K562 (cell line): ENCODE measurements around the gene COQ8B. TPM values are rescaled to one million over a fixed set of nuclear protein-coding genes. Genes with fewer than 3 reads are reported as not detected.

ENCODE experiments used
- BCL6 ChIP-seq: fragments of 250-450 bp; sonication (Bioruptor Pico); IDR thresholded peaks from 2 replicates; pipeline ENCODE4 v1.4.0; 2020
- BHLHE40 ChIP-seq: IDR thresholded peaks from 2 replicates; pipeline ENCODE4 v1.6.1; 2011; ENCODE audit warnings: low read length, improper control_type of control experiment
- CBX5 ChIP-seq: IDR thresholded peaks from 2 replicates; pipeline ENCODE4 v1.6.1; 2014; ENCODE audit warnings: low read depth, borderline replicate concordance
- FOXM1 ChIP-seq, 2 experiments: fragments of 450-650 bp in 1 of 2; sonication (generic) in 1 of 2; formaldehyde crosslinking in 1 of 2; IDR thresholded peaks; 2 replicates each; pipeline versions ENCODE4 v1.6.1 to v1.9.0; 2017 to 2022; ENCODE audit warnings: low read depth in 2 of 2, mild to moderate bottlenecking in 2 of 2, missing genetic modification reagents in 1 of 2, moderate library complexity in 1 of 2
- HLTF ChIP-seq: fragments of 450-650 bp; IDR thresholded peaks from 2 replicates; pipeline ENCODE4 v1.6.1; 2016
- MCM5 ChIP-seq: fragments of 450-650 bp; IDR thresholded peaks from 2 replicates; pipeline ENCODE4 v1.6.1; 2016; ENCODE audit warnings: low read depth
- POLR2H ChIP-seq: IDR thresholded peaks from 2 replicates; pipeline ENCODE4 v1.6.1; 2016; ENCODE audit warnings: missing genetic modification characterization, low read depth, mild to moderate bottlenecking, control low read depth, missing compliant biosample characterization, moderate library complexity
- SMARCA5 ChIP-seq: fragments of 450-650 bp; IDR thresholded peaks from 2 replicates; pipeline ENCODE4 v1.6.1; 2016
- SNIP1 ChIP-seq: fragments of 450-650 bp; IDR thresholded peaks from 2 replicates; pipeline ENCODE4 v1.7.1; 2017; ENCODE audit warnings: low read depth, mild to moderate bottlenecking
- TAF9B ChIP-seq: fragments of 450-650 bp; IDR thresholded peaks from 2 replicates; pipeline ENCODE4 v1.6.1; 2018; ENCODE audit warnings: mild to moderate bottlenecking; ENCODE audit not compliant: partially characterized antibody
- TBP ChIP-seq: optimal IDR thresholded peaks from 2 replicates; pipeline ENCODE3; 2011; ENCODE audit warnings: low read depth, low read length, improper control_type of control experiment
- TEAD2 ChIP-seq: fragments of 450-650 bp; IDR thresholded peaks from 2 replicates; pipeline ENCODE4 v1.6.1; 2016; ENCODE audit warnings: missing genetic modification characterization, control low read depth, missing compliant biosample characterization
- ZEB2 ChIP-seq: fragments of 450-650 bp; IDR thresholded peaks from 2 replicates; pipeline ENCODE4 v1.6.1; 2016
- ZNF263 ChIP-seq: sonication (generic); formaldehyde crosslinking; IDR thresholded peaks from 2 replicates; pipeline ENCODE4 v1.8.0; 2022; ENCODE audit warnings: mild to moderate bottlenecking, missing genetic modification reagents, borderline replicate concordance
- ZNF551 ChIP-seq: fragments of 250-450 bp; sonication (Bioruptor Pico); IDR thresholded peaks from 2 replicates; pipeline ENCODE4 v1.5.0; 2021; ENCODE audit warnings: mild to moderate bottlenecking, moderate library complexity
- ZNF644 ChIP-seq: fragments of 200-800 bp; sonication (Bioruptor generic); IDR thresholded peaks from 2 replicates; pipeline ENCODE4 v1.6.1; 2016; ENCODE audit warnings: low read depth, missing genetic modification characterization, missing compliant biosample characterization
- ZNF695 ChIP-seq: fragments of 450-650 bp; formaldehyde crosslinking; IDR thresholded peaks from 2 replicates; pipeline ENCODE4 v1.4.0; 2020; ENCODE audit warnings: mild to moderate bottlenecking, moderate library complexity
- polyA plus RNA-seq, 8 experiments: library from polyadenylated mRNA; depleted of rRNA in 4 of 8; stranded (reverse) in 5 of 8; unstranded in 3 of 8; fragments of >200 nt; fragmentation: Nextera tagmentation in 2 of 8; fragmentation: Illumina TruSeq in 1 of 8; extraction: Ambion mirVana in 2 of 8; extraction: Trizol in 1 of 8; gene quantifications; 2 replicates each; pipeline versions ENCODE4 v1.2.1 to v1.2.3, GENCODE V29; 2011 to 2014; ENCODE audit warnings: inconsistent platforms in 1 of 8, missing spikeins in 1 of 8
- total RNA-seq, 7 experiments: library from RNA; depleted of rRNA in 6 of 7; stranded (reverse); fragments of >200 nt in 6 of 7; fragmentation: Illumina TruSeq in 2 of 7; extraction: Trizol in 2 of 7; gene quantifications; 2 replicates each; pipeline versions ENCODE4 v1.2.1 to v1.2.3, GENCODE V29; 2011 to 2021; ENCODE audit warnings: low replicate concordance in 1 of 7
- TF ChIP-seq, protein P1 (sequence below), 2 experiments: IDR thresholded peaks in 1 of 2; conservative IDR thresholded peaks in 1 of 2; 2 replicates each; pipeline ENCODE4 v1.6.1; 2016; ENCODE audit warnings: low read depth in 2 of 2, mild to moderate bottlenecking in 1 of 2, missing compliant biosample characterization in 1 of 2, missing genetic modification characterization in 1 of 2, moderate library complexity in 1 of 2
- TF ChIP-seq, protein P2 (sequence below): fragments of 250-450 bp; sonication (Bioruptor Pico); IDR thresholded peaks from 2 replicates; pipeline ENCODE4 v1.8.0; 2022; ENCODE audit warnings: inconsistent platforms, mild to moderate bottlenecking, moderate library complexity, borderline replicate concordance
- TF ChIP-seq, protein P3 (sequence below), 2 experiments: fragments of 200-800 bp in 1 of 2; sonication (Bioruptor generic) in 1 of 2; sonication (generic) in 1 of 2; formaldehyde crosslinking in 1 of 2; IDR thresholded peaks in 1 of 2; conservative IDR thresholded peaks in 1 of 2; 2 replicates each; pipeline versions ENCODE4 v1.5.0 to v1.6.1; 2016 to 2020; ENCODE audit warnings: missing compliant biosample characterization in 1 of 2, missing genetic modification characterization in 1 of 2, missing genetic modification reagents in 1 of 2
- TF ChIP-seq, protein P4 (sequence below): IDR thresholded peaks from 2 replicates; pipeline ENCODE4 v1.6.1; 2014; ENCODE audit warnings: antibody characterized with exemption

Gene COQ8B
- total and polyA plus RNA-seq, 9 of the 15 experiments (the other 6 are each of a cell fraction or from before 2014, with no cell fraction given) = 0.41 to 32.3 (median 12.9) TPM

DNA sequence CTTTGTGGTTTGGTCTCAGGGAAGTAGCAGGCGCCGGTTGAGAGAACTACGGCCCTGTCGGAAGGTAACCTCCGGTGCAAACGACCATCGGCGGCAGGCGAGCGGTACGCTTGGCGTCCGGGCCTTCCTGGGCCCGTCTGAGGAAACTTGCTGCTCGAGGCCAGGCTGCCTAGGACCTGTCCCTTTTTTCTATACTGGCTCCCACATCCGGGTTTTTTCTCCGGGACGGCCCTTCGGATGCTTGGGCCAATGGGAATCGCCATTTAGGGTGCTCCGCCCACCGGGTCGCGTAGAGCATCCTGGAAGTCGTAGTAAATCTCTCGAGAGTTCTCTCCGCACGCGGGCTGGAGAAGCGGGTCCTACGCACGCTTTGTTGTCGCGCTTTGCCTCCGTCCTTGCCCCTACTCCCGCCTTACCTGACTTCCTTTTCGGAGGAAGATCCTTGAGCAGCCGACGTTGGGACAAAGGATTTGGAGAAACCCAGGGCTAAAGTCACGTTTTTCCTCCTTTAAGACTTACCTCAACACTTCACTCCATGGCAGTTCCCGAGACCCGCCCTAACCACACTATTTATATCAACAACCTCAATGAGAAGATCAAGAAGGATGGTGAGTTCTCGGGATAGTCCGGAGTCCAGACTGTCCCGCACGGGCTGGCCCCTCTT is 34.3 kb upstream of the COQ8B start, which contains the start of gene SNRPA (continued):
- TF ChIP-seq, protein P1, sequence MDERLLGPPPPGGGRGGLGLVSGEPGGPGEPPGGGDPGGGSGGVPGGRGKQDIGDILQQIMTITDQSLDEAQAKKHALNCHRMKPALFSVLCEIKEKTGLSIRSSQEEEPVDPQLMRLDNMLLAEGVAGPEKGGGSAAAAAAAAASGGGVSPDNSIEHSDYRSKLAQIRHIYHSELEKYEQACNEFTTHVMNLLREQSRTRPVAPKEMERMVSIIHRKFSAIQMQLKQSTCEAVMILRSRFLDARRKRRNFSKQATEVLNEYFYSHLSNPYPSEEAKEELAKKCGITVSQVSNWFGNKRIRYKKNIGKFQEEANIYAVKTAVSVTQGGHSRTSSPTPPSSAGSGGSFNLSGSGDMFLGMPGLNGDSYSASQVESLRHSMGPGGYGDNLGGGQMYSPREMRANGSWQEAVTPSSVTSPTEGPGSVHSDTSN (CRISPR knock-in tag; IDR thresholded peaks at IDR 0.05; ENCODE audit: low read depth) = no peak
- TF ChIP-seq, protein P1 (tag; conservative IDR thresholded peaks at IDR 0.05; ENCODE audit: low read depth) = no peak
- TF ChIP-seq MCM5 (no peak), FOXM1 (IDR thresholded peaks at IDR 0.05; ENCODE audit: low read depth) (no peak), FOXM1 (CRISPR knock-in tag; IDR thresholded peaks at IDR 0.05; ENCODE audit: low read depth) (no peak), ZNF695 (CRISPR knock-in tag) (no peak), CBX5 (no peak), ZNF644 (tag) (no peak), ZNF263 (CRISPR knock-in tag) (no peak), BCL6 (CRISPR knock-in tag) (no peak), TEAD2 (no peak), ZNF551 (no peak), TAF9B (peak; percentile 79), TBP (peak; percentile 70), HLTF (no peak), POLR2H (tag) (peak; percentile 84; the same call in 1 of the 2 replicates), SMARCA5 (no peak), SNIP1 (no peak), BHLHE40 (peak; percentile 68; the same call in 1 of the 2 replicates), ZEB2 (no peak)
- TF ChIP-seq, protein P2, sequence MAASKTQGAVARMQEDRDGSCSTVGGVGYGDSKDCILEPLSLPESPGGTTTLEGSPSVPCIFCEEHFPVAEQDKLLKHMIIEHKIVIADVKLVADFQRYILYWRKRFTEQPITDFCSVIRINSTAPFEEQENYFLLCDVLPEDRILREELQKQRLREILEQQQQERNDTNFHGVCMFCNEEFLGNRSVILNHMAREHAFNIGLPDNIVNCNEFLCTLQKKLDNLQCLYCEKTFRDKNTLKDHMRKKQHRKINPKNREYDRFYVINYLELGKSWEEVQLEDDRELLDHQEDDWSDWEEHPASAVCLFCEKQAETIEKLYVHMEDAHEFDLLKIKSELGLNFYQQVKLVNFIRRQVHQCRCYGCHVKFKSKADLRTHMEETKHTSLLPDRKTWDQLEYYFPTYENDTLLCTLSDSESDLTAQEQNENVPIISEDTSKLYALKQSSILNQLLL (CRISPR knock-in tag) = no peak
- TF ChIP-seq, protein P3, sequence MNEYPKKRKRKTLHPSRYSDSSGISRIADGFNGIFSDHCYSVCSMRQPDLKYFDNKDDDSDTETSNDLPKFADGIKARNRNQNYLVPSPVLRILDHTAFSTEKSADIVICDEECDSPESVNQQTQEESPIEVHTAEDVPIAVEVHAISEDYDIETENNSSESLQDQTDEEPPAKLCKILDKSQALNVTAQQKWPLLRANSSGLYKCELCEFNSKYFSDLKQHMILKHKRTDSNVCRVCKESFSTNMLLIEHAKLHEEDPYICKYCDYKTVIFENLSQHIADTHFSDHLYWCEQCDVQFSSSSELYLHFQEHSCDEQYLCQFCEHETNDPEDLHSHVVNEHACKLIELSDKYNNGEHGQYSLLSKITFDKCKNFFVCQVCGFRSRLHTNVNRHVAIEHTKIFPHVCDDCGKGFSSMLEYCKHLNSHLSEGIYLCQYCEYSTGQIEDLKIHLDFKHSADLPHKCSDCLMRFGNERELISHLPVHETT (CRISPR knock-in tag; conservative IDR thresholded peaks at IDR 0.05 in 1 of 2, IDR thresholded peaks at IDR 0.05 in 1 of 2) = no peak
- TF ChIP-seq, protein P4, sequence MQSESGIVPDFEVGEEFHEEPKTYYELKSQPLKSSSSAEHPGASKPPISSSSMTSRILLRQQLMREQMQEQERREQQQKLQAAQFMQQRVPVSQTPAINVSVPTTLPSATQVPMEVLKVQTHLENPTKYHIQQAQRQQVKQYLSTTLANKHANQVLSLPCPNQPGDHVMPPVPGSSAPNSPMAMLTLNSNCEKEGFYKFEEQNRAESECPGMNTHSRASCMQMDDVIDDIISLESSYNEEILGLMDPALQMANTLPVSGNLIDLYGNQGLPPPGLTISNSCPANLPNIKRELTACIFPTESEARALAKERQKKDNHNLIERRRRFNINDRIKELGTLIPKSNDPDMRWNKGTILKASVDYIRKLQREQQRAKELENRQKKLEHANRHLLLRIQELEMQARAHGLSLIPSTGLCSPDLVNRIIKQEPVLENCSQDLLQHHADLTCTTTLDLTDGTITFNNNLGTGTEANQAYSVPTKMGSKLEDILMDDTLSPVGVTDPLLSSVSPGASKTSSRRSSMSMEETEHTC = 0 out of 2 replicates have a peak, but pooled peaks have one; percentile 9
